Neural cell (in vitro differentiated cells): ENCODE results near the gene NACA.

Source experiments
- EZH2 ChIP-seq: fragments of 200-600, 300-800 bp; shearing (Covaris generic), sonication (generic); IDR thresholded peaks from 2 replicates; pipeline ENCODE4 v1.6.1; 2014; ENCODE audit warnings: antibody characterized with exemption, low read length, borderline replicate concordance, mild to moderate bottlenecking; ENCODE audit not compliant: insufficient read depth, poor library complexity, severe bottlenecking
- POLR2AphosphoS5 ChIP-seq: IDR thresholded peaks from 2 replicates; pipeline ENCODE4 v1.6.1; 2012
- TF ChIP-seq, protein P1 (sequence below): fragments of 450-650 bp; IDR thresholded peaks from 2 replicates; pipeline ENCODE4 v1.5.1; 2014; ENCODE audit warnings: antibody characterized with exemption, mild to moderate bottlenecking, moderate library complexity; ENCODE audit not compliant: poor library complexity, severe bottlenecking

DNA sequence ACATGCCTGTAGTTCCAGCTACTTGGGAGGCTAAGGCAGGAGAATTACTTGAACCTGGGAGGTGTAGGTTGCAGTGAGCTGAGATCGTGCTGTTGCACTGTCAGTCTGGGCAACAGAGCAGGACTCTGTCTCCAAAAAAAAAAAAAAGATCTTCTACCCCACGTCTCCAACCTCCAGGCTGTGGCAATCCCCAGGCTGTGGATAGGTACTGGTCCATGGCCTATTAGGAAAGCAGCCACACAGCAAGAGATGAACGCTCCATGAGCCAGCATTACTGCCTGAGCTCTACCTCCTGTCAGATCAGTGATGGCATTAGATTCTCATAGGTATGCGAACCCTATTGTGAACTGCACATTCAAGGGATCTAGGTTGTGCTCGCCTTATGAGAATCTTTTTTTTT lies 30.9 kb downstream of the NACA start:
- TF ChIP-seq, protein P1, sequence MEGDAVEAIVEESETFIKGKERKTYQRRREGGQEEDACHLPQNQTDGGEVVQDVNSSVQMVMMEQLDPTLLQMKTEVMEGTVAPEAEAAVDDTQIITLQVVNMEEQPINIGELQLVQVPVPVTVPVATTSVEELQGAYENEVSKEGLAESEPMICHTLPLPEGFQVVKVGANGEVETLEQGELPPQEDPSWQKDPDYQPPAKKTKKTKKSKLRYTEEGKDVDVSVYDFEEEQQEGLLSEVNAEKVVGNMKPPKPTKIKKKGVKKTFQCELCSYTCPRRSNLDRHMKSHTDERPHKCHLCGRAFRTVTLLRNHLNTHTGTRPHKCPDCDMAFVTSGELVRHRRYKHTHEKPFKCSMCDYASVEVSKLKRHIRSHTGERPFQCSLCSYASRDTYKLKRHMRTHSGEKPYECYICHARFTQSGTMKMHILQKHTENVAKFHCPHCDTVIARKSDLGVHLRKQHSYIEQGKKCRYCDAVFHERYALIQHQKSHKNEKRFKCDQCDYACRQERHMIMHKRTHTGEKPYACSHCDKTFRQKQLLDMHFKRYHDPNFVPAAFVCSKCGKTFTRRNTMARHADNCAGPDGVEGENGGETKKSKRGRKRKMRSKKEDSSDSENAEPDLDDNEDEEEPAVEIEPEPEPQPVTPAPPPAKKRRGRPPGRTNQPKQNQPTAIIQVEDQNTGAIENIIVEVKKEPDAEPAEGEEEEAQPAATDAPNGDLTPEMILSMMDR = no peak
- TF ChIP-seq POLR2AphosphoS5 (no peak), EZH2 (no peak)
